Hepatocyte (in vitro differentiated cells): ENCODE measurements around the gene OR10H3.

Source experiments
- EZH2 ChIP-seq: fragments of 200-600 bp; sonication (generic); IDR thresholded peaks from 2 replicates; pipeline ENCODE4 v1.6.1; 2016; ENCODE audit warnings: antibody characterized with exemption, mild to moderate bottlenecking, borderline replicate concordance
- TF ChIP-seq, protein P1 (sequence below): fragments of 200-600 bp; sonication (generic); IDR thresholded peaks from 2 replicates; pipeline ENCODE4 v1.5.1; 2016; ENCODE audit warnings: antibody characterized with exemption, mild to moderate bottlenecking; ENCODE audit not compliant: poor library complexity

DNA sequence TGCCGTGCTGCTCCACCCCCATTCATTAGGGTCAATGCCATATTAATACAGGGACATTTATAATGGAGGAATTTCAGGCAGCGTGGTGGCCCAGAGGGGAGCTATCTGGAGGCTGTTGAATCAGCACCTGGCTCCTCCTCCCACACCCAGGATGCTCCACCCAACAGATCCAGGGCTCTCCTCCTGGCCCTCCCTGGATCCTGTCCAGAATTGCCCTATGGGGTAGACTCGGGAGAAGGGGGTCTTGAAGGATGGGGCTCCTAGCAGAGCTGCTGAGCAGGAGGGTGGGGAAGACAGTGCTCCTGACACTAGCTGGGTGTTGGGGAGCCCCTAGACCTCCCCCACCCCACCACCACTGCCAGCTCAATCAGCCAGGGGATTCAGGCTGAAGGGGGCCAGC is 44.4 kb downstream of the OR10H3 start:
- TF ChIP-seq, protein P1, sequence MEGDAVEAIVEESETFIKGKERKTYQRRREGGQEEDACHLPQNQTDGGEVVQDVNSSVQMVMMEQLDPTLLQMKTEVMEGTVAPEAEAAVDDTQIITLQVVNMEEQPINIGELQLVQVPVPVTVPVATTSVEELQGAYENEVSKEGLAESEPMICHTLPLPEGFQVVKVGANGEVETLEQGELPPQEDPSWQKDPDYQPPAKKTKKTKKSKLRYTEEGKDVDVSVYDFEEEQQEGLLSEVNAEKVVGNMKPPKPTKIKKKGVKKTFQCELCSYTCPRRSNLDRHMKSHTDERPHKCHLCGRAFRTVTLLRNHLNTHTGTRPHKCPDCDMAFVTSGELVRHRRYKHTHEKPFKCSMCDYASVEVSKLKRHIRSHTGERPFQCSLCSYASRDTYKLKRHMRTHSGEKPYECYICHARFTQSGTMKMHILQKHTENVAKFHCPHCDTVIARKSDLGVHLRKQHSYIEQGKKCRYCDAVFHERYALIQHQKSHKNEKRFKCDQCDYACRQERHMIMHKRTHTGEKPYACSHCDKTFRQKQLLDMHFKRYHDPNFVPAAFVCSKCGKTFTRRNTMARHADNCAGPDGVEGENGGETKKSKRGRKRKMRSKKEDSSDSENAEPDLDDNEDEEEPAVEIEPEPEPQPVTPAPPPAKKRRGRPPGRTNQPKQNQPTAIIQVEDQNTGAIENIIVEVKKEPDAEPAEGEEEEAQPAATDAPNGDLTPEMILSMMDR, result no peak
- TF ChIP-seq EZH2, result no peak
